Small intestine (tissue), 7 donors: Measurements from ENCODE around the gene RNF123. TPM values are rescaled to one million over a fixed set of nuclear protein-coding genes. Genes with fewer than 3 reads are reported as not detected.

Source experiments
- DNase-seq, 2 donors: peaks; one replicate each; pipeline versions ENCODE4 v3.0.0 to v3.0.0-alpha.2; 2013
- FAIRE-seq: peaks from 2 replicates; lab custom pipeline; 2012; peaks lifted over from hg19 to GRCh38; lab: Jason Lieb, UNC
- H3K27ac ChIP-seq, 3 donors: one replicate each; pipeline ENCODE4 v1.5.1; 2013; ENCODE audit warnings: low read length in 2 of 3, mild to moderate bottlenecking in 2 of 3, control low read depth in 1 of 3, inconsistent platforms in 1 of 3, low read depth in 1 of 3, moderate library complexity in 1 of 3
- H3K27me3 ChIP-seq, 3 donors: one replicate each; pipeline ENCODE4 v1.6.1; 2013; ENCODE audit warnings: low read length in 3 of 3, inconsistent platforms in 1 of 3; ENCODE audit not compliant: control insufficient read depth in 3 of 3, insufficient read depth in 3 of 3
- H3K36me3 ChIP-seq, 3 donors: one replicate each; pipeline ENCODE4 v1.6.1; 2013; ENCODE audit warnings: low read length in 3 of 3, inconsistent platforms in 1 of 3, low read depth in 1 of 3, mild to moderate bottlenecking in 1 of 3, moderate library complexity in 1 of 3; ENCODE audit not compliant: control insufficient read depth in 3 of 3, insufficient read depth in 2 of 3
- H3K4me1 ChIP-seq, 3 donors: one replicate each; pipeline ENCODE4 v1.6.1; 2013; ENCODE audit warnings: low read length in 2 of 3, inconsistent platforms in 1 of 3, low read depth in 1 of 3, mild to moderate bottlenecking in 1 of 3, moderate library complexity in 1 of 3; ENCODE audit not compliant: control insufficient read depth in 3 of 3, insufficient read depth in 2 of 3
- H3K4me3 ChIP-seq, 3 donors: one replicate each; pipeline ENCODE4 v1.5.1; 2013; ENCODE audit warnings: low read length in 3 of 3, control low read depth in 1 of 3, inconsistent platforms in 1 of 3, low read depth in 1 of 3, mild to moderate bottlenecking in 1 of 3, moderate library complexity in 1 of 3
- H3K9me3 ChIP-seq, 2 donors: one replicate each; pipeline ENCODE4 v1.6.1; 2013; ENCODE audit warnings: low read depth in 1 of 2, low read length in 1 of 2; ENCODE audit not compliant: control insufficient read depth in 2 of 2, insufficient read depth in 1 of 2
- WGBS, 3 donors: extraction: QIAGEN DNeasy Blood & Tissue Kit; methylation state at CpG; one replicate each; pipeline ENCODE4 v1.1.7; 2013; 5-methylcytosine and 5-hydroxymethylcytosine counted together
- polyA plus RNA-seq, 4 donors: library from polyadenylated mRNA; stranded (reverse) in 3 of 4; unstranded in 1 of 4; fragments of 200-250 nt in 3 of 4; fragments of 120-200 nt in 1 of 4; gene quantifications; one replicate each; pipeline versions ENCODE4 v1.2.1 to v1.2.3, GENCODE V29; 2013
- donor health status: healthy with polysubstance abuse.
- donor health status: control.
- donor health status: control.
- donor health status: Bipolar disorder and iron deficiency.
- donor health status: healthy.

RNF123 gene
- polyA plus RNA-seq, 4 donors: 31.7 to 59.9 (median 38.0) TPM

DNA sequence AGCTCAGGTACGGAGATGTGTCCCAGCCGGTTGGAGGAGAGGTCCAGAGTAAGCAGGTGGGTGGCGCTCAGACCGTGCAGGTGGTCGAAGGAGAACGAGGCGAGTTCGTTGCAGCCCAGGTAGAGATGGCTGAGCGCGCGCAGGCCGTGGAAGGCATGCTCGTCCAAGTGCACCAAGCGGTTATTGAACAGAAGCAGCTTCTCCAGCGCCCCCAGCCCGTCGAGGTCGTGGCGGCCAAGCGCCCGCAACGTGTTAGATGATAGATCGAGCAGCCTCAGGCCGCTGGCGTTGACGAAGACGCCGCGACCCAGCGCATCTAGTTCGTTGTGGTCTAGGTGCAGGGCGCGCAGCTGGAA lies 29.5 kb downstream of the RNF123 start:
- peak overlapping the region in 1 of 3 donors; percentile 77 for H3K27ac ChIP-seq
- DNase-seq (no peak), FAIRE-seq (no peak)
- H3K36me3 ChIP-seq: peaks cover 0 to 78% (median 0%) of the 10 kb centered on the region in 3 donors
- no peaks in the 10 kb centered on the region for H3K27me3 ChIP-seq
- H3K4me1 ChIP-seq: peaks cover 0 to 23% (median 0%) of the 10 kb centered on the region in 3 donors
- H3K4me3 ChIP-seq: peak overlapping the region in 2 of 3 donors; percentile 42 to 47
- H3K9me3 ChIP-seq: no peaks in the 10 kb centered on the region
- 5 to 10% (median 7%) methylated on average over 33 of the region's 33 CpGs for WGBS, 3 donors

DNA sequence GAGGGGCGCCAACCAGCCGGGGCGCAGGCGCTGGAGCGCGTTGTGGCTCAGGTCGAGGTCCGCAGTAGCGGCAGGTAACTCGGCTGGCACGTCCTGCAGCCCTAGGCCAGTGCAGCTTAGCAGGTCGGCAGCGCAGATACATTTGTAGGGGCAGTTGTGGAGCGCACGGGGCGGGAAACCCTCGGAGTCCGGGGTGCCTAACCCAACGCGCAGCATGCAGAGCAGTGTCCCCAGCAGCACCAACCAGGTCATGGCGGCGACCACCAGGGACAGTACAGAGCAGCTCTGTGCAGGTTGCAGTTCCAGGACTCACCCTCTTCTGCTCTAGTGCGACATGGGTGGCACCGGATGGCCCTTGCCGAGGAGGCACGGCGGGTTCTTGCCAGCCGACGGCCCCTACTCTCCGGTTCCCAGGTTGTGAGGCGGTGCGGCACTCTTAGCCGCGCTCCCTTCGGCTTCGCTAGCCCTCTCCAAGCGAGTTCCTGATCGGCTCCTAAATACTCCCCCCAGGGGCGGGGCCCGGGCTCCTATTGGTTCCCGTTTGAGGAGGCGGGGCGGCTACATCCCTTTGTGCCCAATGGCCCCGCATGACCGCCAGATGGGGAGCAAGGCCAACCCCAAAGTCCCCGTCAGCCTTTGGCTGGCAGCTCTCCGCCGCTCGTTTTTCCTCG lies 30.0 kb downstream of the RNF123 start, which contains the start of gene AMIGO3:
Gene AMIGO3, minus strand, starts transcription at position 471 of the 671 bp plus-strand sequence. Its CDS starts 219 bp downstream, at position 252.
- Histone ChIP-seq H3K27ac (peak within 1 kb of the TSS in 2 of 3 donors; percentile 48 to 77), H3K36me3 (peaks cover 0 to 73% (median 0%) of the 10 kb centered on the region in 3 donors), H3K4me1 (peaks cover 0 to 24% (median 0%) of the 10 kb centered on the region in 3 donors), H3K9me3 (no peaks in the 10 kb centered on the region), H3K27me3 (no peaks in the 10 kb centered on the region), H3K4me3 (peak within 1 kb of the TSS in 2 of 3 donors; percentile 42 to 47)
- DNase-seq (peak; percentile 95 to 96), FAIRE-seq (no peak)
- WGBS, 3 donors: 0 to 2% (median 1%) methylated on average over 47 to 50 of the region's 50 CpGs

DNA sequence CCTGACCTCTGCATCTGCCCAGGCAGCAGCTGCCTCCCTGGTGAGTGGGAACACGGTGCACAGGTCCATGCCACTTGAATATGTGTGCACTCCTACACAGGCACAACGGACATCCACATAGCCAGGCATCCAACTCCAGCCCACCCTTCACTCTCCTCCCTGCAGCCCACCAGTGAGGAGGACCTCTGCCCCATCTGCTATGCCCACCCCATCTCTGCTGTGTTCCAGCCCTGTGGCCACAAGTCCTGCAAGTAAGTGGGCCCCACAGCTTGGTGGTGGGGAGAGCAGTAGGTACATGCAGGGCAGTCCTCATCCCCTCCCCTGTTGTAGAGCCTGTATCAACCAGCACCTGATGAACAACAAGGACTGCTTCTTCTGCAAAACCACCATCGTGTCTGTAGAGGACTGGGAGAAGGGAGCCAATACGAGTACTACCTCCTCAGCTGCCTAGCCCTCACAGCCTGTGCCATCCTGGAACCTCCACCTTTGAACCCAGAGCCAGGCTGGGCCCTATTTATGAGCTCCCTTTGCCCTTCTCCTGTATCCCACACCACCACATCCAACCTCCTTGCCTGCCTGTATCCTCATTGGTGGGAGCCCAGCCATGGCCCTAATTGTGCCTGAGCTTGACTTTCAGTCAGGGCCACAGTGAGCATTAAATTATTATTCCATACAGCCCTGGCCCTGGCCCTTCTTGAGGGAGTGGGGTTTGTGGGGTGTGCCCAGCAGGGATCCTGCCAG lies 31.7 kb downstream of the RNF123 start:
- no peaks in the 10 kb centered on the region for H3K27me3 ChIP-seq
- H3K4me1 ChIP-seq: peaks cover 0 to 34% (median 0%) of the 10 kb centered on the region in 3 donors
- H3K27ac ChIP-seq: no peak overlapping the region
- peaks cover 0 to 68% (median 0%) of the 10 kb centered on the region in 3 donors for H3K36me3 ChIP-seq
- H3K9me3 ChIP-seq: no peaks in the 10 kb centered on the region
- FAIRE-seq: no peak
- peak in 1 of 2 donors; percentile 43 for DNase-seq
- H3K4me3 ChIP-seq: no peak overlapping the region
- WGBS, 3 donors: 42 to 67% (median 51%) methylated on average over 4 of the region's 4 CpGs

DNA sequence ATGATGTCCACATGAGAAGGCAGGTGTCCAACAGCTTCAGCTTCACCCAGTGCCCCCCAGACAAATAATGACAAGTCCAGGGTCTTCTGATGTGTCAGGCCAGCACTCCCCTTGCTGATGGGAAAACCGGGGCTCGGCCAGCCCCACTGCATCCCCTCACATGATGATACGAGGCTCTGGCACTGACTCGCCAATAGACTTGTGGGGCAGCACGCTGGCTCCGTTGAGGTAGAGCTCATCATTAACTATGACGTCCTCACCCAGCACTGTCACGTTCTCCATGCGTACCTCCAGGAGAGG lies 32.2 kb downstream of the RNF123 start:
- Histone ChIP-seq H3K4me3 (no peak overlapping the region), H3K27ac (no peak overlapping the region), H3K27me3 (no peaks in the 10 kb centered on the region), H3K4me1 (peaks cover 0 to 34% (median 0%) of the 10 kb centered on the region in 3 donors), H3K36me3 (peaks cover 0 to 68% (median 2%) of the 10 kb centered on the region in 3 donors), H3K9me3 (no peaks in the 10 kb centered on the region)
- FAIRE-seq (no peak), DNase-seq (no peak)
- WGBS, 3 donors: 72 to 85% (median 78%) methylated on average over 9 of the region's 9 CpGs

DNA sequence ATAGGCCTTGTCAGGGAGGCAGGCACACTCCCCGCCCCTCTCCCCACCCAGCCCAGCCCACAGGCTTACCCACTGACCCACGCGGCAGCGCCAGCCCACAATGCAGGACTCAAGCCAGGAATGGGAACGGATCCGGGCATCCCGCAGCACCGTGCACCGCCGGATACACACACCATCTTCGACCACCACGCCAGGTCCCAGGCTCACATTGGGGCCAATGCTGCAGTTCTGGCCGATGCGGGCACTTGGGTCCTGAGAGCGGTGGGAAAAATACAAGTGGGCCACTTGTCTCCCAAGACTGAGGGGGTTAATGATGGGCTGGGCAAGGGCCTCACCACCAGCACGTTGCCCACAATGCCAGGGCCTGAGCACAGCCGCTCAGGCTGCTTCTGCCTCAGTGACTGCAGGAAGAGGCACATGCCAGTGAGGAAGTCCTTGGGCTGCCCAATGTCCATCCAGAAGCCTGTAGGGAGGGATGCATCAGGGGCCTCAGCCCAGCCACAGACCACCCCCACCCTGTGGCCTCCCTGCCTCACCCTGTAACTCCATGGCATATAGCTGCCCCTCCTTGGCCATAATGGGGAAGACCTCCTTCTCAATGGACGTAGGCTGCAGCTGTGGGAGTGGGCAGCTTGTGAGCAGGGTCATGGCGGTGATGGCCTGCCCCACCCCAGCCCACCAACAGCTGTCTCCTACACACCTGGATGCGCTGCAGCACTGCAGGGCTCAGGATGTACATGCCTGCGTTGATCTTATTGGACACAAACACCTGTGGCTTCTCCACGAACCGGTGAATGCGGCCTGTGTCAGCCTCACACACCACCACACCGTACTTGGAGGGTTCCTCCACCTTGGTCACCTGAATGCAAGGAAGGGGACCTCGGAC lies 32.8 kb downstream of the RNF123 start:
- DNase-seq (no peak), FAIRE-seq (no peak)
- WGBS, 3 donors: 83 to 87% (median 84%) methylated on average over 26 of the region's 26 CpGs
- Histone ChIP-seq H3K4me3 (no peak overlapping the region), H3K4me1 (peaks cover 0 to 34% (median 0%) of the 10 kb centered on the region in 3 donors), H3K27me3 (no peaks in the 10 kb centered on the region), H3K9me3 (no peaks in the 10 kb centered on the region), H3K27ac (peak overlapping the region in 1 of 3 donors; percentile 99), H3K36me3 (peaks cover 0 to 68% (median 4%) of the 10 kb centered on the region in 3 donors)

DNA sequence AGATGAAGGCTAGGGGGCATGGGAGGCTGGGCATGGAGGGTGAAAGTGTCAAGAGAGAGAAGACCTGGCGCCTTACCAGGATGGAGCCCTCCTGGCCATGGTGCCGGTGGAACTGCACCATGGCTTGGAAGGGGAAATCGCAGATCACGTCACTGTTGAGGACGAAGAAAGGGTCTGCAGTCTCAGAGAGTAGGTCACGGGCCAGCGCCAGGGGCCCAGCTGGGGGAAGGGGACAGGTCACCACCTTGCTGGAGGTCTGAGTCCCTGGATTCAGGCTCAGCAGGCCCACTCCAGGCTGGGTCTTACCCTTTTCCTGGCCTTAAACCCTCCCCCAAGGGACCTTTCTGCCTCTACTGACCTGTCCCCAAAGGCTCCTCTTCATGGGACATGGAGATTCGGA lies 33.5 kb downstream of the RNF123 start:
- peaks cover 0 to 34% (median 0%) of the 10 kb centered on the region in 3 donors for H3K4me1 ChIP-seq
- WGBS, 3 donors: 39 to 67% (median 46%) methylated on average over 8 of the region's 8 CpGs
- DNase-seq (no peak), FAIRE-seq (no peak)
- no peaks in the 10 kb centered on the region for H3K9me3 ChIP-seq
- H3K36me3 ChIP-seq: peaks cover 0 to 68% (median 4%) of the 10 kb centered on the region in 3 donors
- H3K4me3 ChIP-seq: peak overlapping the region; percentile 78 to 98 (median 86)
- H3K27ac ChIP-seq: peak overlapping the region; percentile 97 to 99 (median 99)
- H3K27me3 ChIP-seq: no peaks in the 10 kb centered on the region

DNA sequence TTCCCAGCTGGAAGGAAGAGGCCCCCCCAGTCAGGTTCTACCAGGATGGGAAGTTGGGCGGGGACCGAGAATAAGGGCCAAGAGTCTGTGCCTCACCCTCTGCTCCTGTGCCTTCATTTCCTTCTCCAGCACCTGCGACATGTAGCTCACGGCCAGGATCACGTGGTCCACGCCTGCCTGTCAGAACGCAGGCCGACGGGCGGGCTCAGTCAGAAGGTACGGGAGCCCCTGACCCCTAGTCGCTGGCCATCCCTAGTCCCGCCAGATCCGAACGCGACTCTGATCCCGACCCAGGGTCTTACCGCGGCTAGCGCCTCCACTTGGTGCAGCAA lies 33.9 kb downstream of the RNF123 start:
- Histone ChIP-seq H3K27me3 (no peaks in the 10 kb centered on the region), H3K4me1 (peaks cover 0 to 31% (median 0%) of the 10 kb centered on the region in 3 donors), H3K9me3 (no peaks in the 10 kb centered on the region), H3K27ac (peak overlapping the region; percentile 97 to 99 (median 99)), H3K36me3 (peaks cover 0 to 67% (median 4%) of the 10 kb centered on the region in 3 donors), H3K4me3 (peak overlapping the region; percentile 78 to 98 (median 86))
- DNase-seq (peak; percentile 85 to 90), FAIRE-seq (no peak)
- WGBS, 3 donors: 1% methylated on average over 19 to 20 of the region's 20 CpGs
